Panc1 (cell line): Measurements from ENCODE around the gene SKA2. TPM values are rescaled to one million over a fixed set of nuclear protein-coding genes. Genes with fewer than 3 reads are reported as not detected.
"Not testable (repeated sequence)": the region's sequence is repeated elsewhere in the genome, so short reads cannot be mapped to it uniquely, and the experiment has no call there.

Experiments used
- ATAC-seq: fragments of 200-7000 bp; cut with Tn5 transposase; 2 replicates; pipeline ENCODE4 v1.9.1; 2020; ENCODE audit warnings: mild to moderate bottlenecking, moderate library complexity
- BruUV-seq: library from RNA; stranded (reverse); fragments of 400-500 nt; replicated peaks from 2 replicates; lab custom pipeline; 2021; lab: Mats Ljungman, UMichigan
- CTCF ChIA-PET: fragments of 300-600 bp; sonication (Branson Sonifier 250); formaldehyde crosslinking; loops from one replicate; lab custom pipeline; 2022; ENCODE audit warnings: antibody characterized with exemption; lab: Charles Lee
- POLR2A ChIA-PET: fragments of 300-600 bp; sonication (Branson Sonifier 250); formaldehyde crosslinking; loops from one replicate; lab custom pipeline; 2022; ENCODE audit warnings: antibody characterized with exemption; lab: Charles Lee
- DNase-seq: peaks from one replicate; pipeline ENCODE4 v3.0.0-alpha.2; 2010; ENCODE audit warnings: low read depth, low spot score
- H3K27ac ChIP-seq: 2 replicates; pipeline ENCODE4 v1.5.1; 2011; ENCODE audit warnings: mild to moderate bottlenecking, low read length, inconsistent platforms
- H3K27me3 ChIP-seq: fragments of 200-500 bp; sonication (Bioruptor generic); 2 replicates; pipeline ENCODE4 v1.6.0; 2014; ENCODE audit warnings: low read length, inconsistent platforms; ENCODE audit not compliant: control insufficient read depth, insufficient read depth
- H3K36me3 ChIP-seq: fragments of 200-500 bp; sonication (Bioruptor generic); 2 replicates; pipeline ENCODE4 v1.5.1; 2014; ENCODE audit warnings: inconsistent platforms, mild to moderate bottlenecking, low read length, moderate library complexity; ENCODE audit not compliant: control insufficient read depth, insufficient read depth
- H3K4me1 ChIP-seq: 2 replicates; pipeline ENCODE4 v1.5.1; 2011; ENCODE audit warnings: inconsistent platforms, mild to moderate bottlenecking, low read length, moderate library complexity; ENCODE audit not compliant: control insufficient read depth, insufficient read depth
- H3K4me3 ChIP-seq, 2 experiments: 2 replicates each; pipeline ENCODE4 v1.5.1; 2011 to 2012; ENCODE audit warnings: low read depth in 2 of 2, low read length in 2 of 2, mild to moderate bottlenecking in 2 of 2, inconsistent platforms in 1 of 2, moderate library complexity in 1 of 2
- H3K9me3 ChIP-seq: fragments of 200-500 bp; sonication (Bioruptor generic); 2 replicates; pipeline ENCODE4 v1.5.1; 2014; ENCODE audit warnings: low read depth, mild to moderate bottlenecking, inconsistent platforms, low read length, moderate library complexity; ENCODE audit not compliant: control insufficient read depth, insufficient read depth
- POLR2AphosphoS5 ChIP-seq: IDR thresholded peaks from 2 replicates; pipeline ENCODE4 v1.6.1; 2012; ENCODE audit warnings: mild to moderate bottlenecking, low read depth, low read length, moderate library complexity
- SIN3A ChIP-seq: IDR thresholded peaks from 2 replicates; pipeline ENCODE4 v1.6.1; 2012; ENCODE audit warnings: low read depth, mild to moderate bottlenecking, low read length, moderate library complexity, borderline replicate concordance; ENCODE audit not compliant: insufficient read depth
- TCF7L2 ChIP-seq: IDR thresholded peaks from 2 replicates; pipeline ENCODE4 v1.6.1; 2011; ENCODE audit warnings: mild to moderate bottlenecking, low read depth, low read length, inconsistent platforms
- in situ Hi-C: cut with HindIII; loops from 2 replicates; pipeline ENCODE4 v1.10.0; 2016; ENCODE audit warnings: low sequenced_read_pairs, low pct_unique_long_range_greater_than_20kb
- intact Hi-C: fragments of 100-400 bp; cut with micrococcal nuclease; formaldehyde crosslinking; loops from one replicate; pipeline ENCODE4 v1.10.0; 2022; ENCODE audit not compliant: unreplicated experiment
- total RNA-seq: library from RNA; stranded (reverse); gene quantifications from one replicate; pipeline ENCODE4 v1.2.1, GENCODE V29; 2021; ENCODE audit not compliant: unreplicated experiment
- TF ChIP-seq, protein P1 (sequence below), 2 experiments: IDR thresholded peaks; 2 replicates each; pipeline ENCODE4 v1.6.1; 2011 to 2012; ENCODE audit warnings: low read depth in 2 of 2, control low read depth in 1 of 2, low read length in 1 of 2, mild to moderate bottlenecking in 1 of 2, moderate library complexity in 1 of 2; ENCODE audit not compliant: insufficient read depth in 1 of 2
- TF ChIP-seq, protein P2 (sequence below): fragments of 450-650 bp; IDR thresholded peaks from 2 replicates; pipeline ENCODE4 v1.5.1; 2017; ENCODE audit warnings: mild to moderate bottlenecking

Gene SKA2
- total RNA-seq, 1 experiment from 2014 or later = 30.3 TPM

DNA sequence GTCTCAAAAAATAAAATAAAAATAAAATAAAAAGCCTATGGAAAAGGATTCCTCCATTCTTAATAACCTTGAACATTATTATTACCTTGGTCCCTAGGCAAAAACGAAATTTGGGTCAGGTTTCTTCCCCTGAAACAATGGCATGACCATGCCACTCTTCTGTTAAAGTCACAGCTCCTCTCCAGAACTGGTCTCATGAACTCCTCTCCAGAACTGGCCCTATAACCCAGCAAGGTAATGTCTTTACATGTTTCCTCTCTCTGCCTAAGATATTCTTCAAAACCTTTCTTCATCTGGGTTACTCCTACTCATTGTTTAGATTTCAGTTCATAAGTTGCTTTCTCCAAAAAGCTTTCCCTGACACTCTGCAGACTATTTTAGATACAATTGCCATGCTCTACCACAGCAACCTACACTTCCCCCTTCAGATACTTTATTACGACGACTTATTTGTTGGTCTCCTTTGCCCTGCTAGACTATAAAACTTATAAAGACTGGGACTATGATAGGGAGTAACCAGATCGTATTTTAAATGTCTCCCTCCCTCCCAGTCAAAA is 61.8 kb downstream of the SKA2 start:
- POLR2A ChIA-PET = interaction anchor here (0.6 kb wide), 1 partner anchor 11 kb away, joined by 3 read pairs; no protein-coding TSS in a partner anchor
- in situ Hi-C loops = no loop called here
- no peaks in the 10 kb centered on the region for H3K9me3 ChIP-seq
- H3K27me3 ChIP-seq = no peaks in the 10 kb centered on the region
- TSS peak; percentile 47 for BruUV-seq
- H3K27ac ChIP-seq = peak overlapping the region; percentile 81
- no peak for DNase-seq
- H3K4me3 ChIP-seq = peak overlapping the region; percentile 1 to 14; a peak in 2 of 4 replicates
- H3K36me3 ChIP-seq = peaks cover 2% of the 10 kb centered on the region; the same call in 1 of the 2 replicates
- intact Hi-C loops = no loop called here
- H3K4me1 ChIP-seq = peaks cover 24% of the 10 kb centered on the region
- peak; percentile 55; the same call in 1 of the 2 replicates for ATAC-seq
- TF ChIP-seq, protein P1, sequence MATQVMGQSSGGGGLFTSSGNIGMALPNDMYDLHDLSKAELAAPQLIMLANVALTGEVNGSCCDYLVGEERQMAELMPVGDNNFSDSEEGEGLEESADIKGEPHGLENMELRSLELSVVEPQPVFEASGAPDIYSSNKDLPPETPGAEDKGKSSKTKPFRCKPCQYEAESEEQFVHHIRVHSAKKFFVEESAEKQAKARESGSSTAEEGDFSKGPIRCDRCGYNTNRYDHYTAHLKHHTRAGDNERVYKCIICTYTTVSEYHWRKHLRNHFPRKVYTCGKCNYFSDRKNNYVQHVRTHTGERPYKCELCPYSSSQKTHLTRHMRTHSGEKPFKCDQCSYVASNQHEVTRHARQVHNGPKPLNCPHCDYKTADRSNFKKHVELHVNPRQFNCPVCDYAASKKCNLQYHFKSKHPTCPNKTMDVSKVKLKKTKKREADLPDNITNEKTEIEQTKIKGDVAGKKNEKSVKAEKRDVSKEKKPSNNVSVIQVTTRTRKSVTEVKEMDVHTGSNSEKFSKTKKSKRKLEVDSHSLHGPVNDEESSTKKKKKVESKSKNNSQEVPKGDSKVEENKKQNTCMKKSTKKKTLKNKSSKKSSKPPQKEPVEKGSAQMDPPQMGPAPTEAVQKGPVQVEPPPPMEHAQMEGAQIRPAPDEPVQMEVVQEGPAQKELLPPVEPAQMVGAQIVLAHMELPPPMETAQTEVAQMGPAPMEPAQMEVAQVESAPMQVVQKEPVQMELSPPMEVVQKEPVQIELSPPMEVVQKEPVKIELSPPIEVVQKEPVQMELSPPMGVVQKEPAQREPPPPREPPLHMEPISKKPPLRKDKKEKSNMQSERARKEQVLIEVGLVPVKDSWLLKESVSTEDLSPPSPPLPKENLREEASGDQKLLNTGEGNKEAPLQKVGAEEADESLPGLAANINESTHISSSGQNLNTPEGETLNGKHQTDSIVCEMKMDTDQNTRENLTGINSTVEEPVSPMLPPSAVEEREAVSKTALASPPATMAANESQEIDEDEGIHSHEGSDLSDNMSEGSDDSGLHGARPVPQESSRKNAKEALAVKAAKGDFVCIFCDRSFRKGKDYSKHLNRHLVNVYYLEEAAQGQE (IDR thresholded peaks at IDR 0.05; ENCODE audit: insufficient read depth in 1 of 2, low read depth in 2 of 2, low read length in 1 of 2) = no peak
- TF ChIP-seq TCF7L2 (no peak), POLR2AphosphoS5 (no peak), SIN3A (no peak)
- TF ChIP-seq, protein P2, sequence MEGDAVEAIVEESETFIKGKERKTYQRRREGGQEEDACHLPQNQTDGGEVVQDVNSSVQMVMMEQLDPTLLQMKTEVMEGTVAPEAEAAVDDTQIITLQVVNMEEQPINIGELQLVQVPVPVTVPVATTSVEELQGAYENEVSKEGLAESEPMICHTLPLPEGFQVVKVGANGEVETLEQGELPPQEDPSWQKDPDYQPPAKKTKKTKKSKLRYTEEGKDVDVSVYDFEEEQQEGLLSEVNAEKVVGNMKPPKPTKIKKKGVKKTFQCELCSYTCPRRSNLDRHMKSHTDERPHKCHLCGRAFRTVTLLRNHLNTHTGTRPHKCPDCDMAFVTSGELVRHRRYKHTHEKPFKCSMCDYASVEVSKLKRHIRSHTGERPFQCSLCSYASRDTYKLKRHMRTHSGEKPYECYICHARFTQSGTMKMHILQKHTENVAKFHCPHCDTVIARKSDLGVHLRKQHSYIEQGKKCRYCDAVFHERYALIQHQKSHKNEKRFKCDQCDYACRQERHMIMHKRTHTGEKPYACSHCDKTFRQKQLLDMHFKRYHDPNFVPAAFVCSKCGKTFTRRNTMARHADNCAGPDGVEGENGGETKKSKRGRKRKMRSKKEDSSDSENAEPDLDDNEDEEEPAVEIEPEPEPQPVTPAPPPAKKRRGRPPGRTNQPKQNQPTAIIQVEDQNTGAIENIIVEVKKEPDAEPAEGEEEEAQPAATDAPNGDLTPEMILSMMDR = no peak
- CTCF ChIA-PET = no interaction called here

DNA sequence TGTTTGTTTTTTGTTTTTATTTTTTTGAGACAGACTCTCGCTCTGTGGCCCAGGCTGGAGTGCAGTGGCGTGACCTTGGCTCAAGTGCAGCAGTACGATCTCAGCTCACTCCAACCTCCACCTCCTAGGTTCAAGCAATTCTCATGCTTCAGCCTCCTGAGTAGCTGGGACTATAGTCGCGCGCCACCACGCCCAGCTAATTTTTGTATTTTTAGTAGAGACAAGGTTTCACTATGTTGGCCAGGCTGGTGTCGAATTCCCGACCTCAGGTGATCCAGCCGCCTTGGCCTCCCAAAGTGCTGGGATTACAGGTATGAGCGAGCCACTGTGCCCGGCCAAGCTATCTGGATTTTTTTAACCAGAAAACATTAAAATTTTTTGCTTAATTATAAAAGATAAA is 64.4 kb downstream of the SKA2 start:
- POLR2A ChIA-PET = interaction anchor here (0.5 kb wide), 1 partner anchor 589 kb away, joined by 6 read pairs; no protein-coding TSS in a partner anchor
- H3K9me3 ChIP-seq, BruUV-seq, H3K27me3 ChIP-seq, CTCF ChIA-PET, ATAC-seq, H3K27ac ChIP-seq, in situ Hi-C loops, intact Hi-C loops, H3K4me3 ChIP-seq, H3K36me3 ChIP-seq, DNase-seq: not testable (repeated sequence)
- peaks cover 20% of the 10 kb centered on the region for H3K4me1 ChIP-seq

DNA sequence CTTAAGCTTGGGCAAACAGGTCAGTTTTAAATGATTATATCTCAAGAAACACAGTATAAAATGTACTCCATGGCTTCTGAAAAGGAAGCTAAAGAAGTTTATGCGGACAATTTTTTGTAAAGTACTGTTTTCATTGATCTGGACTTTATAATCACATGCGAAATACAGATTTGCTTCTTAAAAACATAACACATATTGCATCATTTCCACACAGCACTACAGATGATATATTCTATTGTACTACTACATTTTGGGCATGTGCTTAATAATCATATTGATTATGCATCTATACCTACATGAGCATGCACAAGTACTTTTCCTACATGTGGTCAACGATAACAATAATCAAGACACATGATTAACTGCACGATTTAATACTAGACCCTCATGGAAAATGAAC is 70.8 kb downstream of the SKA2 start:
- POLR2A ChIA-PET = no interaction called here
- intact Hi-C loops = no loop called here

More for the DNA sequence above, 70.8 kb downstream of the SKA2 start:
- ATAC-seq (no peak), DNase-seq (no peak)
- in situ Hi-C loops = no loop called here
- Histone ChIP-seq H3K27ac (no peak overlapping the region), H3K36me3 (peaks cover 16% of the 10 kb centered on the region), H3K4me3 (no peak overlapping the region), H3K9me3 (no peaks in the 10 kb centered on the region), H3K27me3 (no peaks in the 10 kb centered on the region), H3K4me1 (no peaks in the 10 kb centered on the region)
- BruUV-seq = no TSS peak
- CTCF ChIA-PET = no interaction called here
- TF ChIP-seq, protein P1 (IDR thresholded peaks at IDR 0.05; ENCODE audit: insufficient read depth in 1 of 2, low read depth in 2 of 2, low read length in 1 of 2) = no peak
- TF ChIP-seq, protein P2 = no peak
- TF ChIP-seq TCF7L2 (no peak), POLR2AphosphoS5 (no peak), SIN3A (no peak)
